Nephron (organoid): ENCODE results near the gene SMYD3.

Source experiments
- H3K27ac Mint-ChIP-seq, 3 experiments: 2 replicates each; pipeline ENCODE4 v1.8.0; 2020; ENCODE audit warnings: mixed read lengths in 3 of 3, mild to moderate bottlenecking in 2 of 3, moderate library complexity in 1 of 3
- H3K27me3 Mint-ChIP-seq: 2 replicates; pipeline ENCODE4 v1.8.0; 2021; ENCODE audit warnings: low read depth, mild to moderate bottlenecking, moderate library complexity, mixed read lengths
- H3K36me3 Mint-ChIP-seq: 2 replicates; pipeline ENCODE4 v1.8.0; 2020; ENCODE audit warnings: low read depth, mixed read lengths
- H3K4me1 Mint-ChIP-seq: 2 replicates; pipeline ENCODE4 v1.8.0; 2020; ENCODE audit warnings: mixed read lengths
- H3K4me3 Mint-ChIP-seq, 3 experiments: 2 replicates each; pipeline ENCODE4 v1.8.0; 2020; ENCODE audit warnings: mild to moderate bottlenecking in 3 of 3, mixed read lengths in 3 of 3, moderate library complexity in 2 of 3
- H3K9me3 Mint-ChIP-seq: 2 replicates; pipeline ENCODE4 v1.8.0; 2020; ENCODE audit warnings: mixed read lengths
- CTCF ChIP-seq, 3 experiments: fragments of 200-600 bp; sonication (generic); IDR thresholded peaks; one replicate each; pipeline ENCODE4 v1.5.0; 2021; ENCODE audit warnings: antibody characterized with exemption in 3 of 3; ENCODE audit not compliant: unreplicated experiment in 3 of 3

SMYD3 gene

GRCh38 chr1:246099570-246099969, 407.5 kb downstream of the SMYD3 start:
- Mint-ChIP-seq H3K4me3 (no peak overlapping the region), H3K9me3 (no peaks in the 10 kb centered on the region), H3K36me3 (no peaks in the 10 kb centered on the region), H3K27me3 (no peaks in the 10 kb centered on the region), H3K27ac (no peak overlapping the region), H3K4me1 (peaks cover 4% of the 10 kb centered on the region)
- TF ChIP-seq CTCF (IDR thresholded peaks at IDR 0.05; ENCODE audit: unreplicated experiment in 3 of 3) = no peak

GRCh38 chr1:246096356-246096755, 410.7 kb downstream of the SMYD3 start:
- no peak for TF ChIP-seq CTCF (IDR thresholded peaks at IDR 0.05; ENCODE audit: unreplicated experiment in 3 of 3)
- H3K27ac Mint-ChIP-seq = no peak overlapping the region
- no peaks in the 10 kb centered on the region for H3K36me3 Mint-ChIP-seq

GRCh38 chr1:246095443-246095842, 411.6 kb downstream of the SMYD3 start:
- peaks cover 4% of the 10 kb centered on the region for H3K4me1 Mint-ChIP-seq
- H3K27ac Mint-ChIP-seq = peak overlapping the region in 2 of 3 experiments; percentile 2 to 18
- no peak for TF ChIP-seq CTCF (IDR thresholded peaks at IDR 0.05; ENCODE audit: unreplicated experiment in 3 of 3)
- no peaks in the 10 kb centered on the region for H3K36me3 Mint-ChIP-seq
- peaks cover 4% of the 10 kb centered on the region for H3K27me3 Mint-ChIP-seq
- no peaks in the 10 kb centered on the region for H3K9me3 Mint-ChIP-seq
- H3K4me3 Mint-ChIP-seq = no peak overlapping the region

More at GRCh38 chr1:246096356-246096755, 410.7 kb downstream of the SMYD3 start:
- Mint-ChIP-seq H3K9me3 (no peaks in the 10 kb centered on the region), H3K4me3 (no peak overlapping the region), H3K4me1 (peaks cover 4% of the 10 kb centered on the region), H3K27me3 (no peaks in the 10 kb centered on the region)

- Mint-ChIP-seq H3K27ac (no peak overlapping the region), H3K4me1 (peaks cover 4% of the 10 kb centered on the region), H3K27me3 (peaks cover 4% of the 10 kb centered on the region), H3K4me3 (no peak overlapping the region), H3K9me3 (no peaks in the 10 kb centered on the region), H3K36me3 (no peaks in the 10 kb centered on the region)
- no peak for TF ChIP-seq CTCF (IDR thresholded peaks at IDR 0.05; ENCODE audit: unreplicated experiment in 3 of 3)
Observed at GRCh38 chr1:246093230-246093629, 413.8 kb downstream of the SMYD3 start.

- H3K27me3 Mint-ChIP-seq = peaks cover 4% of the 10 kb centered on the region
- no peak overlapping the region for H3K27ac Mint-ChIP-seq
- no peaks in the 10 kb centered on the region for H3K36me3 Mint-ChIP-seq
- peaks cover 4% of the 10 kb centered on the region for H3K4me1 Mint-ChIP-seq
- peaks cover under 1% of the 10 kb centered on the region for H3K9me3 Mint-ChIP-seq
- H3K4me3 Mint-ChIP-seq = no peak overlapping the region
- no peak for TF ChIP-seq CTCF (IDR thresholded peaks at IDR 0.05; ENCODE audit: unreplicated experiment in 3 of 3)
Observed at GRCh38 chr1:246092136-246092535, 414.9 kb downstream of the SMYD3 start.

- H3K4me1 Mint-ChIP-seq = peaks cover 4% of the 10 kb centered on the region
- no peak overlapping the region for H3K27ac Mint-ChIP-seq
- H3K36me3 Mint-ChIP-seq = no peaks in the 10 kb centered on the region
- H3K9me3 Mint-ChIP-seq = peaks cover 2% of the 10 kb centered on the region
- peaks cover 4% of the 10 kb centered on the region for H3K27me3 Mint-ChIP-seq
- H3K4me3 Mint-ChIP-seq = no peak overlapping the region
- TF ChIP-seq CTCF (IDR thresholded peaks at IDR 0.05; ENCODE audit: unreplicated experiment in 3 of 3) = no peak
Observed at GRCh38 chr1:246091477-246091876, 415.6 kb downstream of the SMYD3 start.
